ENCODE data around the gene LAMA5. TPM values are rescaled to one million over a fixed set of nuclear protein-coding genes. Genes with fewer than 3 reads are reported as not detected.

Gene LAMA5
- polyA plus RNA-seq, 1 donor (not counting 4 experiments of a cell fraction or from before 2014, with no cell fraction given) = 8.7 TPM

- Histone ChIP-seq H3K79me2 (ENCODE audit: control insufficient read depth, insufficient read depth, low read length) (peaks cover 4% of the 10 kb centered on the region), H3K9me1 (ENCODE audit: control insufficient read depth, extremely low read depth, insufficient read depth, low read length) (no peaks in the 10 kb centered on the region), H3K36me3 (ENCODE audit: control insufficient read depth in 2 of 2, extremely low read depth in 1 of 2, insufficient read depth in 2 of 2, low read length in 2 of 2) (peaks cover 0 to 1% of the 10 kb centered on the region in 2 experiments), H3K4me1 (ENCODE audit: control insufficient read depth, extremely low read depth, insufficient read depth, low read length) (peaks cover 3% of the 10 kb centered on the region), H3K4me3 (ENCODE audit: control insufficient read depth in 2 of 3, extremely low read depth in 1 of 3, insufficient read depth in 2 of 3, low read depth in 1 of 3, low read length in 3 of 3) (no peak overlapping the region), H4K20me1 (ENCODE audit: control insufficient read depth, extremely low read depth, insufficient read depth, low read length) (no peaks in the 10 kb centered on the region), H3K27ac (ENCODE audit: control insufficient read depth, insufficient read depth, low read length) (no peak overlapping the region), H3K9me3 (ENCODE audit: control insufficient read depth, low read depth, low read length) (no peaks in the 10 kb centered on the region), H2AFZ (ENCODE audit: control insufficient read depth, low read length) (no peak overlapping the region), H3K27me3 (ENCODE audit: control insufficient read depth, extremely low read depth, insufficient read depth, low read length) (no peaks in the 10 kb centered on the region), H3K9ac (ENCODE audit: control insufficient read depth, extremely low read depth, insufficient read depth, low read length) (no peak overlapping the region), H3K4me2 (ENCODE audit: control insufficient read depth, extremely low read depth, insufficient read depth, low read depth, low read length) (no peak overlapping the region)
- FAIRE-seq (no peak), DNase-seq (ENCODE audit: low read depth, low spot score) (no peak)
- dilution Hi-C loops (cut with MboI; ENCODE audit: extremely low pct_ligation_motif_present, low sequenced_read_pairs) = no loop called here
- peak; percentile 28 to 61 (median 40) for TF ChIP-seq CTCF (optimal IDR thresholded peaks at IDR 0.05 in 1 of 3, IDR thresholded peaks at IDR 0.05 in 1 of 3, conservative IDR thresholded peaks at IDR 0.05 in 1 of 3; ENCODE audit: extremely low read depth in 1 of 3, insufficient read depth in 2 of 3, low read length in 3 of 3)
- TF ChIP-seq EZH2 (IDR thresholded peaks at IDR 0.05; ENCODE audit: low read length) = no peak
These were observed 34.2 kb upstream of the LAMA5 start for GRCh38 chr20:62401331-62401779.

GRCh38 chr20:62400541-62400940, 33.4 kb upstream of the LAMA5 start:
- H3K9me1 ChIP-seq (ENCODE audit: control insufficient read depth, extremely low read depth, insufficient read depth, low read length) = no peaks in the 10 kb centered on the region
- H3K4me2 ChIP-seq (ENCODE audit: control insufficient read depth, extremely low read depth, insufficient read depth, low read depth, low read length) = no peak overlapping the region
- H3K36me3 ChIP-seq (ENCODE audit: control insufficient read depth in 2 of 2, extremely low read depth in 1 of 2, insufficient read depth in 2 of 2, low read length in 2 of 2) = peaks cover 0 to 1% of the 10 kb centered on the region in 2 experiments
- FAIRE-seq = no peak
- no peak overlapping the region for H2AFZ ChIP-seq (ENCODE audit: control insufficient read depth, low read length)
- no peak overlapping the region for H3K4me3 ChIP-seq (ENCODE audit: control insufficient read depth in 2 of 3, extremely low read depth in 1 of 3, insufficient read depth in 2 of 3, low read depth in 1 of 3, low read length in 3 of 3)
- H3K9ac ChIP-seq (ENCODE audit: control insufficient read depth, extremely low read depth, insufficient read depth, low read length) = no peak overlapping the region
- H3K9me3 ChIP-seq (ENCODE audit: control insufficient read depth, low read depth, low read length) = no peaks in the 10 kb centered on the region
- no peaks in the 10 kb centered on the region for H3K27me3 ChIP-seq (ENCODE audit: control insufficient read depth, extremely low read depth, insufficient read depth, low read length)
- TF ChIP-seq EZH2 (IDR thresholded peaks at IDR 0.05; ENCODE audit: low read length) (no peak), CTCF (optimal IDR thresholded peaks at IDR 0.05 in 1 of 3, IDR thresholded peaks at IDR 0.05 in 1 of 3, conservative IDR thresholded peaks at IDR 0.05 in 1 of 3; ENCODE audit: extremely low read depth in 1 of 3, insufficient read depth in 2 of 3, low read length in 3 of 3) (no peak)
- dilution Hi-C loops (cut with MboI; ENCODE audit: extremely low pct_ligation_motif_present, low sequenced_read_pairs) = no loop called here
- no peak overlapping the region for H3K27ac ChIP-seq (ENCODE audit: control insufficient read depth, insufficient read depth, low read length)
- no peaks in the 10 kb centered on the region for H3K4me1 ChIP-seq (ENCODE audit: control insufficient read depth, extremely low read depth, insufficient read depth, low read length)
- no peaks in the 10 kb centered on the region for H3K79me2 ChIP-seq (ENCODE audit: control insufficient read depth, insufficient read depth, low read length)
- no peak for DNase-seq (ENCODE audit: low read depth, low spot score)
- no peaks in the 10 kb centered on the region for H4K20me1 ChIP-seq (ENCODE audit: control insufficient read depth, extremely low read depth, insufficient read depth, low read length)

Measured in keratinocyte (primary cell).